ENCODE measurements around the gene ITPR2.
"Not testable (repeated sequence)": the region's sequence is repeated elsewhere in the genome, so short reads cannot be mapped to it uniquely, and the experiment has no call there.

The ITPR2 gene

GRCh38 chr12:26786865-26787514 is 46.0 kb downstream of the ITPR2 start:
- Histone ChIP-seq H3K36me3 (replicated peaks; ENCODE audit: low read depth, low read length) (peaks cover 60% of the 10 kb centered on the region), H3K27ac (ENCODE audit: low read length) (no peak overlapping the region), H2AFZ (ENCODE audit: low read depth, low read length) (no peak overlapping the region), H3K4me2 (ENCODE audit: low read length) (no peak overlapping the region), H4K20me1 (ENCODE audit: insufficient read depth, low read length) (peaks cover 13% of the 10 kb centered on the region; the same call in 1 of the 2 replicates), H3K9ac (ENCODE audit: low read length) (no peak overlapping the region), H3K79me2 (ENCODE audit: low read length) (peaks cover 37% of the 10 kb centered on the region), H3K4me3 (ENCODE audit: low read length) (no peak overlapping the region), H3K27me3 (ENCODE audit: low read depth, low read length) (no peaks in the 10 kb centered on the region), H3K9me3 (ENCODE audit: insufficient read depth, low read length) (no peaks in the 10 kb centered on the region), H3K4me1 (ENCODE audit: low read length) (peaks cover 29% of the 10 kb centered on the region)
- TF ChIP-seq CTCF (IDR thresholded peaks at IDR 0.05; ENCODE audit: low read depth, low read length) (no peak), EZH2phosphoT487 (IDR thresholded peaks at IDR 0.05; ENCODE audit: low read depth) (no peak)

GRCh38 chr12:26786491-26786864 is 46.5 kb downstream of the ITPR2 start:
- Histone ChIP-seq H3K9ac (ENCODE audit: low read length) (no peak overlapping the region), H3K4me2 (ENCODE audit: low read length) (no peak overlapping the region), H3K79me2 (ENCODE audit: low read length) (peaks cover 32% of the 10 kb centered on the region), H2AFZ (ENCODE audit: low read depth, low read length) (no peak overlapping the region), H3K4me3 (ENCODE audit: low read length) (no peak overlapping the region), H3K36me3 (replicated peaks; ENCODE audit: low read depth, low read length) (peaks cover 61% of the 10 kb centered on the region), H3K27ac (ENCODE audit: low read length) (no peak overlapping the region), H4K20me1 (ENCODE audit: insufficient read depth, low read length) (peaks cover 13% of the 10 kb centered on the region; the same call in 1 of the 2 replicates), H3K9me3 (ENCODE audit: insufficient read depth, low read length) (no peaks in the 10 kb centered on the region), H3K27me3 (ENCODE audit: low read depth, low read length) (no peaks in the 10 kb centered on the region), H3K4me1 (ENCODE audit: low read length) (peaks cover 24% of the 10 kb centered on the region)
- TF ChIP-seq CTCF (IDR thresholded peaks at IDR 0.05; ENCODE audit: low read depth, low read length), result no peak
- TF ChIP-seq EZH2phosphoT487 (IDR thresholded peaks at IDR 0.05; ENCODE audit: low read depth), result no peak

GRCh38 chr12:26783816-26784379 is 49.1 kb downstream of the ITPR2 start:
- H3K4me1 ChIP-seq (ENCODE audit: low read length); H3K27ac ChIP-seq (ENCODE audit: low read length); H3K27me3 ChIP-seq (ENCODE audit: low read depth, low read length); H3K4me2 ChIP-seq (ENCODE audit: low read length); H3K9ac ChIP-seq (ENCODE audit: low read length); H4K20me1 ChIP-seq (ENCODE audit: insufficient read depth, low read length); H3K9me3 ChIP-seq (ENCODE audit: insufficient read depth, low read length); H2AFZ ChIP-seq (ENCODE audit: low read depth, low read length); H3K4me3 ChIP-seq (ENCODE audit: low read length): not testable (repeated sequence)
- H3K79me2 ChIP-seq (ENCODE audit: low read length), result peaks cover 12% of the 10 kb centered on the region
- H3K36me3 ChIP-seq (replicated peaks; ENCODE audit: low read depth, low read length), result peaks cover 44% of the 10 kb centered on the region

GRCh38 chr12:26783131-26783526 is 49.9 kb downstream of the ITPR2 start:
- TF ChIP-seq EZH2phosphoT487 (IDR thresholded peaks at IDR 0.05; ENCODE audit: low read depth) (no peak), CTCF (IDR thresholded peaks at IDR 0.05; ENCODE audit: low read depth, low read length) (no peak)
- Histone ChIP-seq H3K79me2 (ENCODE audit: low read length) (peaks cover 6% of the 10 kb centered on the region), H3K4me2 (ENCODE audit: low read length) (no peak overlapping the region), H3K9ac (ENCODE audit: low read length) (no peak overlapping the region), H3K4me3 (ENCODE audit: low read length) (no peak overlapping the region), H3K27me3 (ENCODE audit: low read depth, low read length) (no peaks in the 10 kb centered on the region), H3K4me1 (ENCODE audit: low read length) (peaks cover 10% of the 10 kb centered on the region), H3K27ac (ENCODE audit: low read length) (no peak overlapping the region), H3K36me3 (replicated peaks; ENCODE audit: low read depth, low read length) (peaks cover 37% of the 10 kb centered on the region), H3K9me3 (ENCODE audit: insufficient read depth, low read length) (no peaks in the 10 kb centered on the region), H4K20me1 (ENCODE audit: insufficient read depth, low read length) (peaks cover 9% of the 10 kb centered on the region; the same call in 1 of the 2 replicates), H2AFZ (ENCODE audit: low read depth, low read length) (no peak overlapping the region)

Data from OCI-LY3 (cell line).